Astrocyte (in vitro differentiated cells and primary cell): Measurements from ENCODE around the gene NT5C1B.

Experiments
- EZH2 ChIP-seq: IDR thresholded peaks from 2 replicates; pipeline ENCODE4 v1.6.1; 2012; ENCODE audit warnings: mild to moderate bottlenecking, low read length, inconsistent platforms; ENCODE audit not compliant: insufficient read depth
- TF ChIP-seq, protein P1 (sequence below): IDR thresholded peaks from 2 replicates; pipeline ENCODE4 v1.5.1; 2011; ENCODE audit warnings: low read depth, mild to moderate bottlenecking, inconsistent platforms, low read length, moderate library complexity; ENCODE audit not compliant: insufficient read depth

DNA sequence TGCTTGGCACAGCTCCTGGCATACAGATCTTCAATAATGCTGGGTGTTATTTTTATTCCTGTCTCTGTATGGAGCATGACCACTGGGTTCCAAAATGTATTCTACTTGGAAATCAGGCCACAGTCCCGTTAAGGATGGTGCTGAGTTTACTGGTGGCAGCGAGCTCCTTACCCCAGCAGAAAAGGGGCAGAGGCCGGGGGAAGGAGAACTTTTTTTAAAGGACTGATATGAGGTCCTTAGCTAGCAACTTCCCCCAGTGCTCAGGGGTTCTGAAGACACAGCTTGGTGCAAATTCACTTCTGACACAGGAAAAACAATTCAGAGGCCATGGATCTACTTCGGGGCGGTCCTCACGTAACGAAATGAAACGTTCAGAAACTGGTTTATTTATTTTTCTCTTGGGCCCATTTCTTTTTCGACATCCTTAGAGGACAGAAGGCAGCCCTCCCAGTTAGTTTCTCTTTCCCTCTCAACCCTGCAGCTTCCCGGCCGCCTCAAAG is 29.8 kb downstream of the NT5C1B start:
- TF ChIP-seq, protein P1, sequence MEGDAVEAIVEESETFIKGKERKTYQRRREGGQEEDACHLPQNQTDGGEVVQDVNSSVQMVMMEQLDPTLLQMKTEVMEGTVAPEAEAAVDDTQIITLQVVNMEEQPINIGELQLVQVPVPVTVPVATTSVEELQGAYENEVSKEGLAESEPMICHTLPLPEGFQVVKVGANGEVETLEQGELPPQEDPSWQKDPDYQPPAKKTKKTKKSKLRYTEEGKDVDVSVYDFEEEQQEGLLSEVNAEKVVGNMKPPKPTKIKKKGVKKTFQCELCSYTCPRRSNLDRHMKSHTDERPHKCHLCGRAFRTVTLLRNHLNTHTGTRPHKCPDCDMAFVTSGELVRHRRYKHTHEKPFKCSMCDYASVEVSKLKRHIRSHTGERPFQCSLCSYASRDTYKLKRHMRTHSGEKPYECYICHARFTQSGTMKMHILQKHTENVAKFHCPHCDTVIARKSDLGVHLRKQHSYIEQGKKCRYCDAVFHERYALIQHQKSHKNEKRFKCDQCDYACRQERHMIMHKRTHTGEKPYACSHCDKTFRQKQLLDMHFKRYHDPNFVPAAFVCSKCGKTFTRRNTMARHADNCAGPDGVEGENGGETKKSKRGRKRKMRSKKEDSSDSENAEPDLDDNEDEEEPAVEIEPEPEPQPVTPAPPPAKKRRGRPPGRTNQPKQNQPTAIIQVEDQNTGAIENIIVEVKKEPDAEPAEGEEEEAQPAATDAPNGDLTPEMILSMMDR, result no peak
- no peak for TF ChIP-seq EZH2
